ENCODE results near the gene MARCHF10.

DNA sequence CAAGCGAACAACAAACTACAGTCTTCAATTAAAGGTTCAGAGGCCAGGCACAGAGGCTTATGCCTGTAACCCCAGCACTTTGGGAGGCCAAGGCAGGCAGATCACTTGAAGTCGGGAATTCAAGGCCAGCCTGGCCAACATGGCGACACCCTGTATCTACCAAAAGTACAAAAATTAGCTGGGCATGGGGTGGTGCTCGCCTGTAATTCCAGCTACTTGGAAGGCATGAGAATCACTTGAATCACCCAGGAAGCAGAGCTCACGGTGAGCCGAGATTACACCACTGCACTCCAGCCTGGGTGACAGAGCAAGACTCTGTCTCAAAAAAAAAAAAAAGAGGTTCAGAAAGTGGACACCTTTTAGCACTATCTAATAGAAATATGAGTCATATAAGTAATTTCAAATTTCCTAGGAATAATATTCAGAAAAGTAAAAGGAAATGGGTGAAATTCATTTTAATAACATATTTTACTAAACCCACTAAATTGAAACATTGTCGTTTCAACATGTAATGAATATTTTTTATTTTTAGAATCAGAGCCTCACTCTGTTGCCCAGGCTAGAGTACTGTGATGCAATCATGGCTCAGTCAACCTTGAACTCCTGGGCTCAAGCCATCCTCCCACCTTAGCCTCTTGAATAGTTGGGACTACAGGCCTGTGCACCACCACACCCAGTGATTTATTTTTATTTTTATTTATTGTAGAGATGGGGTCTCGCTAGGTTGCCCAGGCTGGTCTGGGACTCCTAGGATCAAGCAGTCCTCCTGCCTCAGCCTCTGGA is 15.2 kb upstream of the MARCHF10 start:
- TF ChIP-seq, protein P1, sequence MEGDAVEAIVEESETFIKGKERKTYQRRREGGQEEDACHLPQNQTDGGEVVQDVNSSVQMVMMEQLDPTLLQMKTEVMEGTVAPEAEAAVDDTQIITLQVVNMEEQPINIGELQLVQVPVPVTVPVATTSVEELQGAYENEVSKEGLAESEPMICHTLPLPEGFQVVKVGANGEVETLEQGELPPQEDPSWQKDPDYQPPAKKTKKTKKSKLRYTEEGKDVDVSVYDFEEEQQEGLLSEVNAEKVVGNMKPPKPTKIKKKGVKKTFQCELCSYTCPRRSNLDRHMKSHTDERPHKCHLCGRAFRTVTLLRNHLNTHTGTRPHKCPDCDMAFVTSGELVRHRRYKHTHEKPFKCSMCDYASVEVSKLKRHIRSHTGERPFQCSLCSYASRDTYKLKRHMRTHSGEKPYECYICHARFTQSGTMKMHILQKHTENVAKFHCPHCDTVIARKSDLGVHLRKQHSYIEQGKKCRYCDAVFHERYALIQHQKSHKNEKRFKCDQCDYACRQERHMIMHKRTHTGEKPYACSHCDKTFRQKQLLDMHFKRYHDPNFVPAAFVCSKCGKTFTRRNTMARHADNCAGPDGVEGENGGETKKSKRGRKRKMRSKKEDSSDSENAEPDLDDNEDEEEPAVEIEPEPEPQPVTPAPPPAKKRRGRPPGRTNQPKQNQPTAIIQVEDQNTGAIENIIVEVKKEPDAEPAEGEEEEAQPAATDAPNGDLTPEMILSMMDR (IDR thresholded peaks at IDR 0.05; ENCODE audit: low read depth, low read length): no peak
- TF ChIP-seq EZH2phosphoT487 (IDR thresholded peaks at IDR 0.05; ENCODE audit: low read depth): no peak

Data from OCI-LY3 (cell line).